Cardiac muscle cell (in vitro differentiated cells and primary cell): ENCODE measurements around the gene SHISA9. TPM values are rescaled to one million over a fixed set of nuclear protein-coding genes. Genes with fewer than 3 reads are reported as not detected.

Experiments used
- DNase-seq, 2 donors: peaks; one replicate each; pipeline versions ENCODE4 v3.0.0 to v3.0.0-alpha.2; 2010 to 2017; ENCODE audit warnings: low read depth in 1 of 2, low spot score in 1 of 2
- H3K27ac ChIP-seq: fragments of 200-600 bp; sonication (generic); 2 replicates; pipeline ENCODE4 v1.5.1; 2016
- H3K27me3 ChIP-seq: fragments of 200-600 bp; sonication (generic); 2 replicates; pipeline ENCODE4 v1.6.0; 2016; ENCODE audit warnings: control low read depth
- H3K36me3 ChIP-seq: fragments of 200-600 bp; sonication (generic); 2 replicates; pipeline ENCODE4 v1.5.1; 2016; ENCODE audit warnings: control low read depth
- H3K4me1 ChIP-seq: fragments of 200-600 bp; sonication (generic); 2 replicates; pipeline ENCODE4 v1.8.1; 2017; ENCODE audit warnings: low read depth, mild to moderate bottlenecking, mixed run types
- H3K4me3 ChIP-seq: fragments of 200-600 bp; sonication (generic); 2 replicates; pipeline ENCODE4 v1.5.1; 2016; ENCODE audit warnings: mild to moderate bottlenecking
- H3K9me3 ChIP-seq: fragments of 200-600 bp; sonication (generic); 2 replicates; pipeline ENCODE4 v1.5.1; 2017; ENCODE audit warnings: low read depth, mild to moderate bottlenecking, control low read depth
- polyA plus RNA-seq: library from polyadenylated mRNA; unstranded; fragments of >200 nt; fragmentation: Nextera tagmentation; extraction: Ambion mirVana; gene quantifications from 2 replicates; pipeline ENCODE4 v1.2.1, GENCODE V29; 2016
- total RNA-seq: library from RNA; depleted of rRNA; stranded (reverse); fragments of >200 nt; gene quantifications from 2 replicates; pipeline ENCODE4 v1.2.3, GENCODE V29; 2016
- TF ChIP-seq, protein P1 (sequence below): IDR thresholded peaks from 2 replicates; pipeline ENCODE4 v1.5.1; 2012; ENCODE audit warnings: low read depth, mild to moderate bottlenecking, low read length

Gene SHISA9
- total and polyA plus RNA-seq, 2 experiments from 2014 or later: 0.03 TPM; not detected in 1

DNA sequence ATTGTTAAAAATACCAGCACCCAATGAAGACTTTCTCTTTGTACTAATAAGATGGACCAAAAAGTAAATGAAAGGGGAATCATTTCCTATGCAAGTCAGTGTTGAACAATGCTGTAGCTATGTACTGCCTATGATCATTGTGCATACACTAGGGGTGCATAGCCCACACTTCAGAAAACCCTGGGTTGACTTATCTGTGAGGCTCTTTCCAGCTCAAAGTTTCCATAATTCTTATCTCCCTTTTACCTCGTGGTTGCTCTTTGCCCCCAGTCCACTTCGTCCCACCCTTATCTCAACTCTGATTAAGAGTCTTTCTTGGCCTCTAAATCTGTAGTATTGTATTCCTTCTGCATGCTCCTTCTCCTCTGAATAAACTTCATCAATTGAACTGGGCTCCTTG is 336.8 kb downstream of the SHISA9 start:
- no peak for DNase-seq
- Histone ChIP-seq H3K36me3 (no peaks in the 10 kb centered on the region), H3K4me1 (no peaks in the 10 kb centered on the region), H3K27me3 (no peaks in the 10 kb centered on the region), H3K9me3 (no peaks in the 10 kb centered on the region), H3K27ac (no peak overlapping the region), H3K4me3 (no peak overlapping the region)
- TF ChIP-seq, protein P1, sequence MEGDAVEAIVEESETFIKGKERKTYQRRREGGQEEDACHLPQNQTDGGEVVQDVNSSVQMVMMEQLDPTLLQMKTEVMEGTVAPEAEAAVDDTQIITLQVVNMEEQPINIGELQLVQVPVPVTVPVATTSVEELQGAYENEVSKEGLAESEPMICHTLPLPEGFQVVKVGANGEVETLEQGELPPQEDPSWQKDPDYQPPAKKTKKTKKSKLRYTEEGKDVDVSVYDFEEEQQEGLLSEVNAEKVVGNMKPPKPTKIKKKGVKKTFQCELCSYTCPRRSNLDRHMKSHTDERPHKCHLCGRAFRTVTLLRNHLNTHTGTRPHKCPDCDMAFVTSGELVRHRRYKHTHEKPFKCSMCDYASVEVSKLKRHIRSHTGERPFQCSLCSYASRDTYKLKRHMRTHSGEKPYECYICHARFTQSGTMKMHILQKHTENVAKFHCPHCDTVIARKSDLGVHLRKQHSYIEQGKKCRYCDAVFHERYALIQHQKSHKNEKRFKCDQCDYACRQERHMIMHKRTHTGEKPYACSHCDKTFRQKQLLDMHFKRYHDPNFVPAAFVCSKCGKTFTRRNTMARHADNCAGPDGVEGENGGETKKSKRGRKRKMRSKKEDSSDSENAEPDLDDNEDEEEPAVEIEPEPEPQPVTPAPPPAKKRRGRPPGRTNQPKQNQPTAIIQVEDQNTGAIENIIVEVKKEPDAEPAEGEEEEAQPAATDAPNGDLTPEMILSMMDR: no peak

DNA sequence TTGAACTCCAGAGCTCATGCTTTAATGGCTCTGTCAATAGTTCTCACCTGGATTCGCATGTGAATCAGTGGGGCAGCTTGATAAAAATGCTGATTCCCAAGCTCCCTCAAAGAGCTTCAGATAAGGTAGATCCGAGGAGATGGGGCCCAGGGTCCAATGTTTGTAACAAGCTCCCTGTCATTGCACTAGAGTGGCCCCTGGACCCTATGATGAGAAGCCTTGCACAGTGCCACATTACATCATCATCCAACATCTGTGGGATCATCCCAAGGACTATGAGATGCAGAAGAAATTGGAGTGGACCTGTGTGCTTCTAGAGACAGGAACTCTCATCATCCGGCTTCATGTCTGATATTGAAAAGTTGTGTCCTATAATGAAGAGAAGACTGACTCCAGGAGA is 340.8 kb downstream of the SHISA9 start:
- no peaks in the 10 kb centered on the region for H3K27me3 ChIP-seq

DNA sequence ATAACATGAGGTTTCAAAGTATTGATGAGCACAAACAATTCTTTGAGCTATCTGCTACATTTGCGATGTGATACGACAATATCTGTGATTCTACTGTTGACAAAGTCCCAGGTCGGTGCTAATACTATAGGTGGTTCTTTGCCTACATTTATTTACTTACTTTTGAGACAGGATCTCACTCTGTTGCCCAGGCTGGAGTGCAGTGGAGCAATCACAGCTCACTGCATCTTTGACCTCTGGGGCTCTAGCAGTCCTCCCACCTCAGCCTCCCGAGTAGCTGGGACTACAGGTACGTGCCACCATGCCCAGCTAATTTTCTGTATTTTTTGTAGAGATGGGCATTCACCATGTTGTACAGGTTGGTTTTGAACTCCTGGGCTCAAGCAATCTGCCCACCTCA is 343.4 kb downstream of the SHISA9 start:
- Histone ChIP-seq H3K4me1 (no peaks in the 10 kb centered on the region), H3K27ac (no peak overlapping the region), H3K36me3 (no peaks in the 10 kb centered on the region), H3K4me3 (no peak overlapping the region), H3K27me3 (no peaks in the 10 kb centered on the region), H3K9me3 (no peaks in the 10 kb centered on the region)
- TF ChIP-seq, protein P1: no peak
- DNase-seq: no peak

More for the DNA sequence above, 340.8 kb downstream of the SHISA9 start:
- no peak for DNase-seq
- no peaks in the 10 kb centered on the region for H3K36me3 ChIP-seq
- no peak overlapping the region for H3K27ac ChIP-seq
- no peaks in the 10 kb centered on the region for H3K9me3 ChIP-seq
- TF ChIP-seq, protein P1: no peak
- no peak overlapping the region for H3K4me3 ChIP-seq
- H3K4me1 ChIP-seq: no peaks in the 10 kb centered on the region

DNA sequence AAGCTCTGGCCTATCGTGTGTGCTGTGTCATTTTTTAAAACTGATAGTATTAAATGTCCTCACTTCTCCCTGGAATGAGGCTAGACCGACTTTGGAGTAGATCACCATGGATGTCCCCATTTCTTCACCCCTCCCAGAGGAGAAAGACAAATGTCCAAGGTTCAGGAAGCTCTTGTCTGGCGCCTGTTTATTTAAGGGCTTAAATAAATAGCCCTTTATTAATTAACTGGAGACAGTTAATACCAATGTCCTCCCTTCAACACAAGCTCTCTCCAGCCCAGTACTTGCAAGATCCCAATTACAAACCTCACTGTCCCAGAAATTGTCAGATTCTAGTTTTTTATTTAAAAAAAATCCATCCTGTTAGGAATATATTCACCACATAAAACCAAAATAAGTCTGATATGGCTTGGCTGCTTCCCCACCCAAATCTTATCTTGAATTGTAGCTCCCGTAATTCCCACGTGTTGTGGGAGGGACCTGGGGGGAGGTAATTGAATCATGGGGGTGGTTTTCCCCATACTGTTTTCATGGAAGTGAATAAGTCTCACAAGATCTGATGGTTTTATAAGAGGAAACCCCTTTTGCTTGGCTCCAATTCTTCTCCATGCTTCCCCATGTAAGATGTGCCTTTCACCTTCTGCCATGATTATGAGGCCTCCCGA is 344.4 kb downstream of the SHISA9 start:
- Histone ChIP-seq H3K4me1 (no peaks in the 10 kb centered on the region), H3K27me3 (no peaks in the 10 kb centered on the region), H3K9me3 (no peaks in the 10 kb centered on the region), H3K36me3 (no peaks in the 10 kb centered on the region), H3K4me3 (no peak overlapping the region), H3K27ac (no peak overlapping the region)
- DNase-seq: no peak
- TF ChIP-seq, protein P1: no peak

DNA sequence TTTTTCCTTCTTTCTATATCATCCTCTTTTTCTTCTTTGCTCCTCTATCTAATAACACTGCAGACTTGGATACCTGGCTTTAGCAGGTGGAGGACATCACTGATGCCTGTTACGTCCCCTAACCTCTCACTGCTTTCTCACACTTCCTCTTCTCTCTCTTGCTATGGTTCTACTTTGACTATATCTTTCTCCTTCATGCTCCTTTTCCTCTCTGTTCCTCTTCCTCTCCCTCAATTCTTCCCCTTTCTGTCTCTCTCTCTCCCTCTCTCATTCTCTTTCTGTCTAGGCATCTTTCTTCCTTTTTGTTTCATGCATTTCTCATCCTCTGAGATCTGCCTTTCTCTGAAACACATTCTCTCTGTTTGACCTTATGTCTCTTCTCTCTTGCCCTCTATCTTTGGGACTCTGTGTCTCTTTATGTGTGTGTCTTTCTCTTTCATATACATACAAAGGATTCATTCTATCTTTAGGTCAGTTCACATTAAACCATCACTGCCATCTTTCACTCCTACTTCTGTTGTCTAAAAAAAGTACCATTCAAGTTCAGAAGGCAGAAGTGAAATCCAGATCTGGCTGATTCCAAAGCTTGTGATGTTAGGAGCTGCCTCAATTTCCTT is 353.7 kb downstream of the SHISA9 start:
- no peaks in the 10 kb centered on the region for H3K9me3 ChIP-seq

More for the DNA sequence above, 353.7 kb downstream of the SHISA9 start:
- Histone ChIP-seq H3K4me3 (no peak overlapping the region), H3K36me3 (no peaks in the 10 kb centered on the region), H3K27me3 (no peaks in the 10 kb centered on the region), H3K4me1 (no peaks in the 10 kb centered on the region), H3K27ac (no peak overlapping the region)
- TF ChIP-seq, protein P1: no peak
- no peak for DNase-seq
